ENCODE data around the gene NCBP2.
A peak's percentile ranks its signal among the peaks of the same experiment; 100 is the strongest.
"Not testable (repeated sequence)": the region's sequence is repeated elsewhere in the genome, so short reads cannot be mapped to it uniquely, and the experiment has no call there.

NCBP2 gene

GRCh38 chr3:196968233-196969133 lies 26.2 kb upstream of the NCBP2 start, which contains the start of gene PIGZ:
TSS of gene PIGZ (minus strand) at chr3:196968833. CDS start at chr3:196952031, 16,802 bp downstream.
- peak; percentile 13 for DNase-seq (ENCODE audit: low spot score)

- no peak for DNase-seq (ENCODE audit: low spot score)
These were observed 25.3 kb upstream of the NCBP2 start for GRCh38 chr3:196967412-196968232.

- DNase-seq (ENCODE audit: low spot score) = no peak
These were observed 24.4 kb upstream of the NCBP2 start for GRCh38 chr3:196966526-196967401.

DNA sequence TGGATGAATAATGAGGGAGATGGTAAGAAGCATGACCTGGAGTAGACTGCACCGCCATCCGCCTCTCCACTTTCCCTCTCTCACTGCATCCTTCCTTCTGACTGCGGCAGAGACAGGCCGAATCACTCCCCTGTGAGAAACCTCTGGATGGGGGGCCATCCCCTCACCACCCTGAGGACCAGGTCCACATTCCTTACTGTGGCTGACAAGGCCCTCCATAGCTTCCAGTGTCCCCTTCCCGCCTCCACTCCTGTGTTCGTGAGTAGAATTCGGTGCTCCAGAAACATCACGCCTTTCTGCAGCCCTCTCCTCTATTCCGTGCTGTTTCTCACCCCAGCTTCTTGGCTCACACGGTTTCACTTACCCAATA lies 23.5 kb upstream of the NCBP2 start:
- no peak for DNase-seq (ENCODE audit: low spot score)

- no peak for DNase-seq (ENCODE audit: low spot score)
These were observed 22.9 kb upstream of the NCBP2 start for GRCh38 chr3:196965112-196965803.

DNA sequence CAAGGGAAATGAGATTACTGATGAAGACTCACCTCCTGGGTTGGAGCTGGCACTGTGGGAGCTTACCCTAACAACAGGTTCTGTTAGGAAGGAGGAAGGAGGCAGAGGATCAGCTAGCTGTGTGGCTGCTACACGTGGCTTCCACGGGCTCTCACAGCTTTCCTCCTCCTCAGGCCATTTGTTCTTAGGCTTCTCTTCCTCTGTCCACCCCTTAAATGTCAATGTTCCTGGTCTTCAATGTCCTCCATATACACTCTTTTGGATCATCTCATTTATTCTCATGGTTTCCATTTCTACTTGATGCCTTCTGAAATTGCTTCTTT lies 21.3 kb upstream of the NCBP2 start:
- no peak for DNase-seq (ENCODE audit: low spot score)

- DNase-seq (ENCODE audit: low spot score) = no peak
These were observed 20.8 kb upstream of the NCBP2 start for GRCh38 chr3:196962930-196963630.

- DNase-seq (ENCODE audit: low spot score) = no peak
These were observed 20.0 kb upstream of the NCBP2 start for GRCh38 chr3:196962108-196962929.

- no peak for DNase-seq (ENCODE audit: low spot score)
These were observed 12.5 kb upstream of the NCBP2 start for GRCh38 chr3:196954832-196955231.

- DNase-seq (ENCODE audit: low spot score) = no peak
These were observed 9.0 kb upstream of the NCBP2 start for GRCh38 chr3:196951371-196951770.

DNA sequence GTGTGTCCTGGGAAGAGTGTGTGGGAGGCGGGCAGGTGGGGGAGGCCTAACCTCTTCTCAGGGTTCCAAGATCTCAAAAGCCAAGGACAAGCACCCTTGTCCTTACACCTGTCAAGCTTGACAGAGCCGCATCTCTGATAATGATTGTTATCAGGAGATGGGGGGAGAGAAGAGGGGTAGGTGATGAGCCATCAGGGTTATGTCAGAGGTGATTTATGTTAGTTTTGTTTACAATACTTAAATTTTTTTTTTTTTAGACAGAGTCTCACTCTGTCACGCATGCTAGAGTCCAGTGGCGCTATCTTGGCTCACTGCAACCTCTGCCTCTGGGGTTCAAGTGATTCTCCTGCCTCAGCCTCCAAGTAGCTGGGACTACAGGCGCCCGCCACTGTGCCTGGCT lies 7.4 kb upstream of the NCBP2 start:
- no peak for DNase-seq (ENCODE audit: low spot score)

GRCh38 chr3:196949285-196949619 lies 6.9 kb upstream of the NCBP2 start:
- no peak for DNase-seq (ENCODE audit: low spot score)

- DNase-seq (ENCODE audit: low spot score) = no peak
These were observed 6.3 kb upstream of the NCBP2 start for GRCh38 chr3:196948442-196949284.

DNA sequence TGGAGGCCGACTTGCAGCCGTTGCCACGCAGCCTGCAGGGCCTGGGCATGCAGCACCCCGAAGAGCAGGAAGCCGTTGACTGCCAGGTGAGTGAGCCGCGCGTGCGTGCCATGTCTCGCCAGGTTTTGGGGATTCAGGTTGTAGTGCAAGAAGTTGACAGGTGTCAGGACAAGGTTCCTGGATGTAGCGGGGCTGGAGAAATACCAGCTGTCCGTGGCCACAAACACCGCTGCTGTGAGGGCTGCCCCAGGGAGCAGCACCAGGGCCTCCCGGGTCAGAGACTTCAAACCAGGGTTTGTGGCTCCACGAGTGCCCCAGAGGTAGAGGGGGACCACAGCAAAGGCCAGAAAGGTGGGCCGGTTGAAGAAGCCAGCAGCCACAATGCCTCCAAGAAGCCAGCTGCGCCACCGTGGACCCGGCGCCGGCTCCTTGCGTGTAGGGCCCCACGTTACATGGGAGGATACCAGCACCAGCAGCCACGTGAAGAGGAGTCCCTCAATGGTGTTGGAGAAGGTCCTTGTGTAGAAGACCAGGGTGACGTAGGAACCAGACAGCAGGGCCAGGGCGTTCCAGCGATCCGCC lies 5.6 kb upstream of the NCBP2 start:
- no peak for DNase-seq (ENCODE audit: low spot score)

DNA sequence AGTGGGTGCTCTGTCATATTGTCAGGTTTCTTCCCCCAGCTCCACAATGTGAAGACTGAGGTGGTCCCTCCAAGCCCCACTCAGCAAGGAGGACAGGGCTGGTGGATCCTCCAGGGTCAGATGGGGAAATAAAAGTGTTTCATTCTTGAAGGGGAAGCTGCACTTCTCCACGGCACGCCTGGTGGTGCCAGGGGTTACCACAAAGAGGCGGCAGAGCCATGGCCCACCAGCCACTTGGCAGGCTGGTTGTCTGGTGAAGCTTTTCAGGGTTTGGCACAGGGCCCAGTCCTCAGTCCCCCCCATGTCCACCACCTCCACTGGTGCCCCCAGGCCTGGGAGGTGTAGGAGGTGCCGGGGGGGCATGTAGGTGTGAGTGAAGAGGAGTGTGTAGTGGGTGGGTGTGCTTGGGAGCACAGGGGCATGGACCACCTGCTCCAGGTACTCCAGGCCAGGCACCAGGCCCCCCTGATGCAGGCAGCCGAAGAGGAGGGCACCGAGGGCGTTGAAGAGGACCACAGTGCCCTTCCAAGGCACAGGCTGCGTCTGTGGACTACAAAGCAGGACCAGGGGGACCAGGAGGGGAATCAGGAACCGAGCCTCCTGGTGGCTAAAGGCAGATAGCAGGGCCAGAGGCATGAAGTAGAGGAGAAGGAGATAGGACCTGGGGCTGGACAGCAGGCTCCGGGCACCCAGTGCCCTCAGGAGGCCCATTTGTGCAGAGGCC lies 5.0 kb upstream of the NCBP2 start:
- no peak for DNase-seq (ENCODE audit: low spot score)

DNA sequence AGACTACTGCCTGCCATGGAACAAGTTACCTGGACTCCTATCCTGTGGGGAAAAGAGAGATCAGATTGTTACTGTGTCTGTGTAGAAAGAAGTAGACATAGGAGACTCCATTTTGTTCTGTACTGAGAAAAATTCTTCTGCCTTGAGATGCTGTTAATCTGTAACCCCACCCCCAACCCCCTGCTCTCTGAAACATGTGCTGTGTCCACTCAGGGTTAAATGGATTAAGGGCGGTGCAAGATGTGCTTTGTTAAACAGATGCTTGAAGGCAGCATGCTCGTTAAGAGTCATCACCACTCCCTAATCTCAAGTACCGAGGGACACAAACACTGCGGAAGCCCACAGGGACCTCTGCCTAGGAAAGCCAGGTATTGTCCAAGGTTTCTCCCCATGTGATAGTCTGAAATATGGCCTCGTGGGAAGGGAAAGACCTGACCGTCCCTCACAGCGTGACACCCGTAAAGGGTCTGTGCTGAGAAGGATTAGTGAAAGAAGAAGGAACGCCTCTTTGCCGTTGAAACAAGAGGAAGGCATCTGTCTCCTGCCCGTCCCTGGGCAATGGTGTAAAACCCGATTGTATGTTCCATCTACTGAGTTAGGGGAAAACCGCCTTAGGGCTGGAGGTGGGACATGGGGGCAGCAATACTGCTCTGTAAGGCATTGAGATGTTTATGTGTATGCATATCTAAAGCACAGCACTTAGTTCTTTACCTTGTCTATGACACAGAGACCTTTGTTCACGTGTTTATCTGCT lies 1.9 kb upstream of the NCBP2 start:
- not testable (repeated sequence) for DNase-seq (ENCODE audit: low spot score)

DNA sequence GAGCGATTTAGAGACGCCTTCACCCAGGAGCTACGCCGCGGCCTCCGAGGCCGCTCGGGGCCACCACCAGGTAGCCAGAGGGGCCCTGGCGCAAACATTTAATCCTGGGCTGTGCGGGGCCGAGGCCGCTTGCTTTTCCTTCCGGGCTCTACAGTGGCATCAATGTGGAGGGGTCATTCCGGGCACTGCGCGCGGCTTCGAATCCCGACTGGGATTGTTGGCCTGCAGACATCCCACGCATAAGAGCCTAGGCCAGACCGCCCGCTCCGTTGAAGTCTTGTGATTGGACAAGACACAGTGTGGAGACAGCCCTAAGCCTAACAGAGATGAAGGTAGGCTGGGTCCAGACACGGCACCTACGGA lies 568 bp upstream of the NCBP2 start:
- DNase-seq (ENCODE audit: low spot score) = no peak
